Measurements from ENCODE around the gene GPR15. TPM values are rescaled to one million over a fixed set of nuclear protein-coding genes. Genes with fewer than 3 reads are reported as not detected.
A peak's percentile ranks its signal among the peaks of the same experiment; 100 is the strongest.

GPR15 gene
- total and polyA plus RNA-seq, 10 of the 15 experiments (the other 5 are each of a cell fraction or from before 2014, with no cell fraction given): 70.7 to 150 (median 115) TPM

- TF ChIP-seq YY1 (IDR thresholded peaks at IDR 0.05; ENCODE audit: low read depth, low read length) (peak; percentile 85), CHD4 (IDR thresholded peaks at IDR 0.05) (no peak), RELA (IDR thresholded peaks at IDR 0.05; ENCODE audit: borderline replicate concordance, partially characterized antibody) (no peak), MEF2A (IDR thresholded peaks at IDR 0.05; ENCODE audit: insufficient read depth, low read depth, low read length) (no peak), CREM (IDR thresholded peaks at IDR 0.05; ENCODE audit: low read depth) (no peak), PKNOX1 (IDR thresholded peaks at IDR 0.05) (no peak), EZH2 (IDR thresholded peaks at IDR 0.05; ENCODE audit: borderline replicate concordance, control insufficient read depth, low read depth, low read length) (no peak), JUND (IDR thresholded peaks at IDR 0.05; ENCODE audit: low read depth, low read length) (no peak), ATF2 (IDR thresholded peaks at IDR 0.05; ENCODE audit: low read length) (no peak), CEBPB (IDR thresholded peaks at IDR 0.05; ENCODE audit: borderline replicate concordance in 1 of 2, low read depth in 2 of 2, low read length in 2 of 2) (no peak), CHD2 (IDR thresholded peaks at IDR 0.05; ENCODE audit: borderline replicate concordance, low read depth, low read length) (no peak), ZNF592 (IDR thresholded peaks at IDR 0.05) (no peak), RAD51 (IDR thresholded peaks at IDR 0.05) (no peak), GATAD2B (conservative IDR thresholded peaks at IDR 0.05; ENCODE audit: low read depth) (no peak), POU2F2 (IDR thresholded peaks at IDR 0.05; ENCODE audit: borderline replicate concordance, low read depth, low read length) (no peak), HDAC2 (IDR thresholded peaks at IDR 0.05) (no peak), ZNF622 (IDR thresholded peaks at IDR 0.05) (no peak), POLR2AphosphoS2 (IDR thresholded peaks at IDR 0.05; ENCODE audit: low read depth, low read length) (no peak), TCF3 (IDR thresholded peaks at IDR 0.05; ENCODE audit: borderline replicate concordance, insufficient read depth, low read depth, low read length) (no peak), ZSCAN29 (IDR thresholded peaks at IDR 0.05) (no peak), NFXL1 (IDR thresholded peaks at IDR 0.05; ENCODE audit: borderline replicate concordance) (no peak), CHD1 (IDR thresholded peaks at IDR 0.05; ENCODE audit: low read depth, low read length) (no peak), RUNX3 (IDR thresholded peaks at IDR 0.05; ENCODE audit: low read length) (peak; percentile 81), ZBED1 (IDR thresholded peaks at IDR 0.05; ENCODE audit: borderline replicate concordance) (no peak; the same call in 1 of the 2 replicates), KAT2A (conservative IDR thresholded peaks at IDR 0.05; ENCODE audit: control insufficient read depth, low read depth, low read length) (no peak), PAX8 (IDR thresholded peaks at IDR 0.05) (no peak; the same call in 1 of the 2 replicates), SIN3A (IDR thresholded peaks at IDR 0.05; ENCODE audit: low read depth, low read length) (no peak)
Measured at GRCh38 chr3:98521897-98522543, 9.8 kb upstream of the GPR15 start (continued).

Measured in GM12878 (cell line).